ENCODE data around the gene DHRSX. TPM values are rescaled to one million over a fixed set of nuclear protein-coding genes. Genes with fewer than 3 reads are reported as not detected.

The DHRSX gene
- total RNA-seq, 4 donors from 2014 or later: 4.4 to 23.8 (median 11.3) TPM

DNA sequence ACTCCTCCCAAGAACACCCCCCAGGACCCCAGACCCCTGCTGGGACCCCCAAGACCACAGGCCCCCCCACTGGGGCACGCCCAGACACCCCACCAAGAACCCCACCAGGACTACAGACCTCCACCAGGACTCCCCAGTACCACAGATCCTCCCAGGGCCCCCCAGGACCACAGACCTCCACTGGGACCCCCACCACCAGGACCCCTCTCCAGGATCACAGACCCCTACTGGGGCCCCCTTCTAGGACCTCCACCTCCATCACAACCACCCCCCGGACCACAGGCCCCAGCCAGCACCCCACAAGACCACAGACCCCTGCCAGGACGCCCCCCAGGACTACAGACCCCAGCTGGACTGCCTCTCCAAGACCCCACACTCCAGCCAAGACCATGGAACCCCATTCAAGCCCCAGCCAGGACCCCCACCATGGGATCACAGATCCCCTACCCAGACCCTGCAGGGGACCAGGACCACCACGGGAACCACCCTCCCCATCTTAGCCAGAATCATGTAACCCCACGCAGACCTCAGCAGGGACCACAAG lies 855 bp upstream of the DHRSX start:
- Histone ChIP-seq H3K4me3 (no peak overlapping the region), H3K9me3 (no peaks in the 10 kb centered on the region), H3K36me3 (no peaks in the 10 kb centered on the region), H3K27ac (no peak overlapping the region), H3K27me3 (no peaks in the 10 kb centered on the region), H3K4me1 (no peaks in the 10 kb centered on the region)
- TF ChIP-seq CTCF (IDR thresholded peaks at IDR 0.05) (no peak), POLR2A (IDR thresholded peaks at IDR 0.05) (no peak)
- intact Hi-C loops (cut with DNase I; ENCODE audit: low total_unique reads): no loop called here
- DNase-seq: no peak

DNA sequence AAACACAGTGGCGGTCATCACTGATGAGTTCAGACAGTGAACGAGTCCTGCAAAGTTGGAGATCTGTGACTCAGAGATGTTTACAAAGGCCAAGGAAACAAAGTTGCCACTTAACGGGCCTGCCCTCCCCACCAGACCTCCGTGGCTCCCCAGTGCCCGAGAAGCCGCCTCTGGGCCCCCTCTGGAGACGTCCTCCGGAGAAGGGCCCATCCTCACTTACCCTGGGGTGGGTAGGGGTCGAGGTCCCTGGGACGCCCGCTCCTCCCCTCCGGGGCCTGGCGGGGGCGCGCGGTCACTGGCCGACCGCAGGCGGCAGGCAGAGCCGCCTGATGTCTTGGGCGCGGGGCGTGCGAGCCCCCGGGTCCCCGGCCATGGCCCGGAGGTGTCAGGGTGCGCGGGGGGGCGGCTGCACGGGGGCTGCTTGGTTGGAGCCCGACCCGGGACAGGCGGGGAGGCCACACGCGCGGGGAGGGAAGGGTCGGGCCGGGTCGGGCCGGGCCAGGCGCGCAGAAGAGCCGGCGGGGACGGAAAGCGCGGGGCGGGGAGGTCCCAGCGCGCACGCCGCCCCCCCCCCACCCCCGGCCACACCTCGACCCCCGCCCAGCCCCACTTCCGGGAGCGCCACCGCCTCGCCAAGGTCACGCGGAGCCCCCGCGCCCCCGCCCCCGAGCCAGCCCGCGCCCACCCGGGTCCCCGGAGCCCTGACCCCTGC lies 529 bp downstream of the DHRSX start:
- Histone ChIP-seq H3K27ac (peak overlapping the region; percentile 84 to 89), H3K4me3 (peak overlapping the region; percentile 45 to 77), H3K4me1 (no peaks in the 10 kb centered on the region), H3K9me3 (no peaks in the 10 kb centered on the region), H3K36me3 (no peaks in the 10 kb centered on the region), H3K27me3 (no peaks in the 10 kb centered on the region)
- TF ChIP-seq POLR2A (IDR thresholded peaks at IDR 0.05) (peak in 1 of 2 donors; percentile 11), CTCF (IDR thresholded peaks at IDR 0.05) (no peak)
- DNase-seq: no peak
- intact Hi-C loops (cut with DNase I; ENCODE audit: low total_unique reads): no loop called here

GRCh38 chrX:2499507-2499906 lies 1.3 kb downstream of the DHRSX start:
- intact Hi-C loops (cut with DNase I; ENCODE audit: low total_unique reads): no loop called here
- H3K4me3 ChIP-seq: peak overlapping the region; percentile 45 to 77
- TF ChIP-seq CTCF (IDR thresholded peaks at IDR 0.05) (no peak), POLR2A (IDR thresholded peaks at IDR 0.05) (no peak)
- peak overlapping the region; percentile 84 to 89 for H3K27ac ChIP-seq
- no peak for DNase-seq
- H3K4me1 ChIP-seq: no peaks in the 10 kb centered on the region
- H3K9me3 ChIP-seq: no peaks in the 10 kb centered on the region
- H3K27me3 ChIP-seq: no peaks in the 10 kb centered on the region
- H3K36me3 ChIP-seq: no peaks in the 10 kb centered on the region

DNA sequence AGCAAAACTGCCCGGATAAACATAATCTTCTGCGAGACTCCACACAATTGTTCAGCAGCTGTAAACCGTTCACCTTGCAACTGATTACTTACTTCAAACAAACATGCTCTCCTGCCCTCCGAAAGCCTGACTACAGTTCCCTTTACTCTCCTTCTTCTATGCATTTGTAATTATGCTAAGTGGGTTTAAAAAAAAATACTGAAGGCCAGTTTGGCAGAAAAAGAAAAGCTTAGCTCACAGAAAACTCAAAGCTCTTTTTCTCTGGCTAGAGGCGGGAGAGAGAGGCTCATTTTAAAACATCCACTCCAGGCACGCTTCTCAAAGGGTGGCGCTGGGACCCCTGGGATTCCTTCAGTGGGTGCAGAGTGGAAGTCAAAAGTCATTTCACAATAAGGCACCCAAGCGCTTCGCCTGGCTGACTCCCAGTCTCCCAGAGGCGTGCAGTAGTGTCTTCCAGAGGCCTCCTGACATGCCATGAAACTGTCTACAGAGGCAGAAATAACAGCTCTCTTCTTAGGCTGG lies 1.9 kb downstream of the DHRSX start:
- Histone ChIP-seq H3K9me3 (no peaks in the 10 kb centered on the region), H3K4me1 (no peaks in the 10 kb centered on the region), H3K27me3 (no peaks in the 10 kb centered on the region), H3K27ac (peak overlapping the region; percentile 84 to 89), H3K4me3 (peak overlapping the region; percentile 9 to 77), H3K36me3 (no peaks in the 10 kb centered on the region)
- no peak for DNase-seq
- TF ChIP-seq CTCF (IDR thresholded peaks at IDR 0.05): no peak
- no peak for TF ChIP-seq POLR2A (IDR thresholded peaks at IDR 0.05)
- intact Hi-C loops (cut with DNase I; ENCODE audit: low total_unique reads): no loop called here
